HG03520 (cell line): Measurements from ENCODE around the gene NOS1AP.
"Not testable (repeated sequence)": the region's sequence is repeated elsewhere in the genome, so short reads cannot be mapped to it uniquely, and the experiment has no call there.

Source experiments
- ATAC-seq: cut with Tn5 transposase; IDR thresholded peaks from one replicate; pipeline ENCODE4 v1.9.1; 2021; ENCODE audit warnings: mild to moderate bottlenecking, moderate library complexity; ENCODE audit not compliant: unreplicated experiment

NOS1AP gene

GRCh38 chr1:162056579-162056978 lies 12.9 kb upstream of the NOS1AP start:
- no peak for ATAC-seq

GRCh38 chr1:162059721-162060120 lies 9.8 kb upstream of the NOS1AP start:
- ATAC-seq = no peak

GRCh38 chr1:162060314-162060713 lies 9.2 kb upstream of the NOS1AP start:
- ATAC-seq = no peak

- no peak for ATAC-seq
These were observed 6.9 kb upstream of the NOS1AP start for GRCh38 chr1:162062542-162063015.

- ATAC-seq = no peak
These were observed 4.5 kb upstream of the NOS1AP start for GRCh38 chr1:162065016-162065415.

- ATAC-seq = not testable (repeated sequence)
These were observed 2.7 kb upstream of the NOS1AP start for GRCh38 chr1:162066836-162067235.

GRCh38 chr1:162067466-162067865 lies 2.0 kb upstream of the NOS1AP start:
- no peak for ATAC-seq

- ATAC-seq = no peak
These were observed 1.2 kb upstream of the NOS1AP start for GRCh38 chr1:162068301-162068700.

GRCh38 chr1:162070094-162070748 lies 730 bp downstream of the NOS1AP start:
- ATAC-seq = no peak

- ATAC-seq = no peak
These were observed 1.3 kb downstream of the NOS1AP start for GRCh38 chr1:162070825-162071224.

- no peak for ATAC-seq
These were observed 3.2 kb downstream of the NOS1AP start for GRCh38 chr1:162072740-162073139.

GRCh38 chr1:162074276-162075005 lies 5.0 kb downstream of the NOS1AP start:
- no peak for ATAC-seq

GRCh38 chr1:162075862-162076261 lies 6.4 kb downstream of the NOS1AP start:
- ATAC-seq = no peak

- no peak for ATAC-seq
These were observed 8.3 kb downstream of the NOS1AP start for GRCh38 chr1:162077648-162078299.

- no peak for ATAC-seq
These were observed 9.5 kb downstream of the NOS1AP start for GRCh38 chr1:162079030-162079429.

GRCh38 chr1:162080472-162081015 lies 11.1 kb downstream of the NOS1AP start:
- no peak for ATAC-seq

GRCh38 chr1:162081316-162081715 lies 11.8 kb downstream of the NOS1AP start:
- no peak for ATAC-seq

GRCh38 chr1:162082080-162082479 lies 12.6 kb downstream of the NOS1AP start:
- ATAC-seq = not testable (repeated sequence)

- no peak for ATAC-seq
These were observed 13.8 kb downstream of the NOS1AP start for GRCh38 chr1:162083273-162083672.

- ATAC-seq = no peak
These were observed 16.5 kb downstream of the NOS1AP start for GRCh38 chr1:162085991-162086390.

GRCh38 chr1:162087111-162087510 lies 17.6 kb downstream of the NOS1AP start:
- ATAC-seq = no peak

- ATAC-seq = no peak
These were observed 18.1 kb downstream of the NOS1AP start for GRCh38 chr1:162087574-162087973.
